Subcutaneous adipose tissue (tissue), 4 donors: ENCODE results near the gene CLUH. TPM values are rescaled to one million over a fixed set of nuclear protein-coding genes. Genes with fewer than 3 reads are reported as not detected.

Experiments
- small RNA-seq: library from RNA; depleted of rRNA; stranded (forward); fragments of <200 nt; gene quantifications from one replicate; pipeline ENCODE3, GENCODE V24; 2016
- total RNA-seq, 4 donors: library from RNA; depleted of rRNA; stranded (reverse); fragments of >200 nt; gene quantifications; one replicate each; pipeline ENCODE4 v1.1.0, GENCODE V29; 2016
- TF ChIP-seq, protein P1 (sequence below): fragments of 450-650 bp; IDR thresholded peaks from one replicate; pipeline ENCODE4 v1.5.1; 2016; ENCODE audit warnings: low read depth, mild to moderate bottlenecking, control low read depth, antibody characterized with exemption, moderate library complexity

CLUH gene
- total RNA-seq, 4 donors from 2014 or later: 34.7 to 112 (median 39.4) TPM

DNA sequence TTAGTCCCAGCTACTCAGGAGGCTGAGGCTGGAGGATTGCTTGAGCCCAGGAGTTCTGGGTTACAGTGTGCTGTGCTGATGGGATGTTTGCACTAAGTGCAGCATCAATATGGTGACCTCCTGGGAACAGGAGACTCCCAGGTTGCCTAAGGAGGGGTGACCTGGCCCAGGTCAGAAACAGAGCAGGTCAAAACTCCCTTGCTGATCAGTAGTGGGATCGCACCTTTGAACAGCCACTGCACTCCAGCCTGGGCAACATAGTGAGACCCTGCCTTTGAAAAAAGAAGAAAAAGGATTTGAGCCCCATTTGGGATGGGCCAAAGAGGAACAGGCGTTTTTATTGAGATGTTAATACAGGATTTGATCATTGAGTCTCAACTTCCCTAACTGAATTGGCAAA lies 30.6 kb downstream of the CLUH start:
- TF ChIP-seq, protein P1, sequence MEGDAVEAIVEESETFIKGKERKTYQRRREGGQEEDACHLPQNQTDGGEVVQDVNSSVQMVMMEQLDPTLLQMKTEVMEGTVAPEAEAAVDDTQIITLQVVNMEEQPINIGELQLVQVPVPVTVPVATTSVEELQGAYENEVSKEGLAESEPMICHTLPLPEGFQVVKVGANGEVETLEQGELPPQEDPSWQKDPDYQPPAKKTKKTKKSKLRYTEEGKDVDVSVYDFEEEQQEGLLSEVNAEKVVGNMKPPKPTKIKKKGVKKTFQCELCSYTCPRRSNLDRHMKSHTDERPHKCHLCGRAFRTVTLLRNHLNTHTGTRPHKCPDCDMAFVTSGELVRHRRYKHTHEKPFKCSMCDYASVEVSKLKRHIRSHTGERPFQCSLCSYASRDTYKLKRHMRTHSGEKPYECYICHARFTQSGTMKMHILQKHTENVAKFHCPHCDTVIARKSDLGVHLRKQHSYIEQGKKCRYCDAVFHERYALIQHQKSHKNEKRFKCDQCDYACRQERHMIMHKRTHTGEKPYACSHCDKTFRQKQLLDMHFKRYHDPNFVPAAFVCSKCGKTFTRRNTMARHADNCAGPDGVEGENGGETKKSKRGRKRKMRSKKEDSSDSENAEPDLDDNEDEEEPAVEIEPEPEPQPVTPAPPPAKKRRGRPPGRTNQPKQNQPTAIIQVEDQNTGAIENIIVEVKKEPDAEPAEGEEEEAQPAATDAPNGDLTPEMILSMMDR: no peak

DNA sequence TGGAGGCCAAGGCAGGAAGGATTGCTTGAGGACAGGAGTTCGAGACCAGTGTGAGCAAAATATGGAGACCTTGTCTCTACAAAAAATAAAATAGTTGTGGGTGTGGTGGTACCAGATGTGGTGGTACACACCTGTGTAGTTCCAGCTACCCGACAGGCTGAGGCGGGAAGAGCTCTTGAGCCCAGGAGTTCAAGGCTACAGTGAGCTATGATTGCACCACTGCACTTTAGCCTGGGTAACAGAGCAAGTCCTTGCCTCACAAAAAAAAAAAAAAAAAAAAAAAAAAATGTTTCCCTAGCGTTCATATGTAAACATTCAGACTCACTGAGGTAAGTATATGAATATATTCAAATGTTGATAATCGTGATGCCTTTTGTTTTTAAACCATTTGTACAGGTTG lies 39.5 kb downstream of the CLUH start:
- TF ChIP-seq, protein P1: no peak

DNA sequence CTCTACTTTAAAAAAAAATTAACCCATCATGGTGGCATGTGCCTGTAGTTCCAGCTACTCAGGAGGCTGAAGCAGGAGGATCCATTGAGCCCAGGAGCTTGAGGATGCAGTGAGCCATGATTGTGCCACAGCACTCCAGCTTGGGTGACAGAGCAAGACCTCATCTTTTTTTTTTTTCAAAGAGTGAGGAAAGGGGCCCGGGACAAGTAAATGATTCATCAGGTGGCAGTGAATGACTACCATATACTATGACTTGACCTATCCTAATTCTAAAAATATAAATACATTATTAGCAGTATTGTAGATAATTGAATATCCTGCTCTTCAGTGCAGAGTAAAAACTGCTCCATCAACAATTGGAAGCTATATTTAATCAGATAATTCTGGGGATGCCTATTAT lies 55.3 kb downstream of the CLUH start:
- TF ChIP-seq, protein P1: no peak

DNA sequence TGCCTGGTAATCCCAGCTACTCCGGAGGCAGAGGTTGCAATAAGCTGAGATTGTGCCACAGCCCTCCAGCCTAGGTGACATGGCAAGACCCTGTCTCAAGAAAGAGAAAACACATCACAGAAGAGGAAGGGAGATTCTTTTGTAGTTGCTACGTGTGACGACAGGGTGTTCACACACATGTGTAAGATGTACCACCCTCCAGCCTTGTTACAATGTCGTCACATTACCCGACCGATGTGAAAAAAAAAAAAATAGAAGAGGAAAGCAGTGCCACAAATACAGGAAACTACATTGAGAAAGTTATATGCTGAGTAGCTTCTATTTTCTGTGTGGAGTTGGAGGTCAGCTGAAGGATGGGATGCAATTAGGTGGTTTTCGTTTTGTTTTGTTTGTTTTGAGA lies 56.0 kb downstream of the CLUH start:
- TF ChIP-seq, protein P1: no peak

DNA sequence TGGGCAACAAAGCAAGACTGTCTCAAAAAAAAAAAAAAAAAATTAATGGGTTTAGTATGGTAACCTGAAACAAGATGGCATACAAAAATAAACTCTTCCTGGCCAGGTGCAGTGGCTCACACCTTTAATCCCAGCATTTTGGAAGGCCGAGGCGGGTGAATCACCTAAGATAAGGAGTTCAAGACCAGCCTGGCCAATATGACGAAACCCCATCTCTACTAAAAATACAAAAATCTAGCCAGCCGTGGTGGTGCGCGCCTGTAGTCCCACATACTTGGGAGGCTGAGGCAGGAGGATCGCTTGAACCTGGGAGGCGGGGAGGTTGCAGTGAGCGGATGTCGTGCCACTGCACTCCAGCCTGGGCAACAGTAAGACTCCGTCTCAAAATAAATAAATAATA lies 62.4 kb downstream of the CLUH start:
- TF ChIP-seq, protein P1: no peak

DNA sequence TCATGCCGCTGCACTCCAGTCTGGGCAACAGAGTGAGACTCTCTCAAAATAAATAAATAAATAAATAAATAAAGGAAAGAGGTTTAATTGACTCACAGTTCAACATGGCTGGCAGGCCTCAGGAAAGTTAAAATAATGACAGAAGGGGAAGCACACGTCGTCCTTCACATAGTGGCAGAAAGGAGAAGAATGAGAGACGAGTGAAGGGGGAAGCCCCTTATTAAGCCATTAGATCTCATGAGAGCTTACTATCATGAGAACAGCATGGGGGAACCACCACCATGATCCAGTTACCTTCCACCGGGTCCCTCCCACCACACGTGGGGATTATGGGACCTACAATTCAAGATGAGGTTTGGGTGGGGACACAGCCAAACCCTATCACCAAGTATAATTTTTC lies 63.6 kb downstream of the CLUH start:
- TF ChIP-seq, protein P1: no peak

DNA sequence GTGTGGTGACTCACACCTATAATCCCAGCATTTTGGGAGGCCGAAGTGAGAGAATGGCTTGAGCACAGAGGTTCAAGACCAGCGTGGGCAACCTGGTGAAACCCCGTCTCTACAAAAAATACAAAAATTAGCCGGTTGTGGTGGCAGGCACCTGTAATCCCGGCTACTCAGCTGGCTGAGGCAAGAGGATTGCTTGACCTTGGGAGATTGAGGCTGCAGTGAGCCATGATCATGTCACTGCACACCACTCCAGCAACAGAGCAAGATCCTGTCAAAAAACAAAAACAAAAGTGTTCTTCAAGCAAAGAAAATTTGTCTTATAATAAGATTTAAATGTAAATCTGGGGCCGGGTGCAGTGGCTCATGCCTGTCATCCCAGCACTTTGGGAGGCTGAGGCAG lies 66.6 kb downstream of the CLUH start:
- TF ChIP-seq, protein P1: no peak

Small RNAs within 50 kb of the gene (small RNA-seq; reads per million reads assigned to genes)
- not detected for gene MIR1253
- not detected for gene MIR6776
- not detected for gene RN7SL608P
- not detected for gene hsa-mir-1253

Other genes starting within 250 kb of the CLUH start
- gene METTL16, start 199.9 kb downstream of the CLUH start, total RNA-seq: 10 to 100 TPM; 12.6 to 80.5 (median 25.3) TPM
- 100 to 1,000 TPM; 102 to 145 (median 138) TPM for gene PAFAH1B1, start 118.1 kb downstream of the CLUH start, total RNA-seq
- not detected for gene CCDC92B, start 37.9 kb upstream of the CLUH start, total RNA-seq
- 1 to 10 TPM; 1.9 to 6.1 (median 3.4) TPM for gene RAP1GAP2, start 84.7 kb upstream of the CLUH start, total RNA-seq